NCI-H2196 (cell line): Measurements from ENCODE around the gene HIC2.
"Not testable (repeated sequence)": the region's sequence is repeated elsewhere in the genome, so short reads cannot be mapped to it uniquely, and the experiment has no call there.

Experiments
- DNase-seq: peaks from one replicate; lab custom pipeline; 2025; ENCODE audit not compliant: unreplicated experiment; lab: John Stamatoyannopoulos, UW

HIC2 gene

GRCh38 chr22:21434378-21435233, 17.4 kb downstream of the HIC2 start:
- DNase-seq: not testable (repeated sequence)

GRCh38 chr22:21435998-21436810, 19.0 kb downstream of the HIC2 start:
- not testable (repeated sequence) for DNase-seq

GRCh38 chr22:21438013-21438412, 20.8 kb downstream of the HIC2 start:
- not testable (repeated sequence) for DNase-seq

DNA sequence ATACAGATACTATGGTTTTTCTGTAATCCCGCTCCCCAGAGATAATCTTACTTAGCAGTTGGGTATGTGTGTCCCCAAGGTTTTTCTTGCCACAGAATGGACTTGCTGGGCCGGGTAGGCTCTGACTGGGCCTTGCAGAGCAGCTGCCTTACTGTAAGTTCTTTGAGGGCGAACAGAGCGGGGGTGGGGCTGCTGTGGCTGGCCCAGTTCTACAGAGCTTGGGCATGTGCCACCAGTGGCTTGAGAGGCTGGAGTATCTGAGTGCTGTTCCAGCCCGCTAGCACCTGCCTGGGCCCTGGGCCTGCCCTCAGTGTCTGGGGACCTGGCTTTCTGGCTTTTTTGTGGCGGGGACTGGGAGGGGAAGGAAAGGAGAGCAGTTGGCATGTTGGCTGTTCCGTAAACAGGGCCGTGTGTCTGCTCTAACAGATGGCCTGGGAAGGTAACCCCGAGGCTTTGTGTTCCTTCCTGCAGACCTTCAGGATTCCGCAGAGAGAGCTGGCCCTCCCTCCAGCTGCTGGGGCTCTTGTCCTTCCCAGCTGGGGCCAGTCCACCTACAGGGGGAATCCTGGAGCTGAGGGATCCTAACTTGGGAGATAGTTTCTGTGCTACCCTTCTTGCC, 23.0 kb downstream of the HIC2 start:
- DNase-seq: not testable (repeated sequence)

DNA sequence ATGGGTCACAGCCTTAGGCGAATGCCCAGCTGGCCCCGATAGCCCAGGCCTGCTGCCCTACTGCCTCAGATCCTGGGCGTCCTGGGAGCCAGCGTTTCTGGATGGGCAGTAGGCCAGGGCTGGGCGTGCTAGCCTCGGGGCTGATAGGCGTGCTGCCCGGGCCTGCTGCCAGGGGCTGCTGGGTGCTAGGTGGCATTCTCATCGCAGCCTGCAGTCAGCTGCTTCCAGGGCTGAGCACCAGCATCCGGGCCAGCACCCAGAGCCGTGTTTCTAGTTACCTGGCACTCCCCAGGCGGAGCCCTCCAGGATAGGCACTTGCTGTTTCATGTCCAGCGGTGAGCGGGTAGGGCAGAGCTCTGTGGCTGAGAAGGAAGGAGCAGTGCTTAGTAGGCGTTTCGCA, 23.5 kb downstream of the HIC2 start:
- DNase-seq: not testable (repeated sequence)

- DNase-seq: not testable (repeated sequence)
Observed at GRCh38 chr22:21441170-21441569, 24.0 kb downstream of the HIC2 start.

DNA sequence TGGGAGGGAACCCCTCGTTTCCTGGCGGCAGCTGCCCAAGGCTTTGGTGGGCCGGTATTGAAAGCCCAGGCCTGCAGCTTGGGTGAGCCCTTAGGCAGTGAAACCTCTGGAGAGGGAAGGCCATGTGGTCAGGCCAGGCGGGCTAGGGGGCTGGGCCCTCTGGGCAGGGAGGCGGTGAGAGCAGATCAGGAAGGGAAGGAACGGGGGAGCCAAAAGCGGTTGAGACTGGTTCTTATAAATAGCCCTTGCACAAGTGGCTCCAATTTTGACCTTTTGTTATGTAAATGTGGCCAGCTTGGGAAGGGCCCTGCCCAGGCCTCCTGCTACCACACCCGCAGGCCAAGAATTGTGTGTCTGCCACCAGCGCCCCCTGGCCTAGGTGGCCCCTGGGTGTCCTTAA, 25.0 kb downstream of the HIC2 start:
- not testable (repeated sequence) for DNase-seq

DNA sequence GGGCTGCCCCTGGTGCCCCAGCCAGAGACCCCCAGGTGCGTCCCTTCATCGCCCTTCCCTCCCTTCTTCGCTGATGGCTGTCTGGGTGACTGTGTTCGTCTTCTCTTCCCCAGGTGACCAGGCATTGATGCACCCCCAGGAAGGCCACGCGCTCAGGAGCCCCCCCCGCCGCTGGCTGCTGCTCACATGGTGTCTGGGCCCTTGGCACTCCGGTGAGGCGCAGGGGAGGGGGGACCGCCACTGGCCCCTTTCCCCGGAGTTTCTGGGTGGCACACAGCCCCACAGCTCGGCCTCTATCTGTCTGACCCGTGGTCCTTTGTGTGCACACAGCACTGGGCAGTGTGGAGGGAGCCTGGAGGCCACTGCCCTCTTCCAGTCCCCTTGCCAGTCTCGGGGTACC, 25.5 kb downstream of the HIC2 start:
- DNase-seq: not testable (repeated sequence)

DNA sequence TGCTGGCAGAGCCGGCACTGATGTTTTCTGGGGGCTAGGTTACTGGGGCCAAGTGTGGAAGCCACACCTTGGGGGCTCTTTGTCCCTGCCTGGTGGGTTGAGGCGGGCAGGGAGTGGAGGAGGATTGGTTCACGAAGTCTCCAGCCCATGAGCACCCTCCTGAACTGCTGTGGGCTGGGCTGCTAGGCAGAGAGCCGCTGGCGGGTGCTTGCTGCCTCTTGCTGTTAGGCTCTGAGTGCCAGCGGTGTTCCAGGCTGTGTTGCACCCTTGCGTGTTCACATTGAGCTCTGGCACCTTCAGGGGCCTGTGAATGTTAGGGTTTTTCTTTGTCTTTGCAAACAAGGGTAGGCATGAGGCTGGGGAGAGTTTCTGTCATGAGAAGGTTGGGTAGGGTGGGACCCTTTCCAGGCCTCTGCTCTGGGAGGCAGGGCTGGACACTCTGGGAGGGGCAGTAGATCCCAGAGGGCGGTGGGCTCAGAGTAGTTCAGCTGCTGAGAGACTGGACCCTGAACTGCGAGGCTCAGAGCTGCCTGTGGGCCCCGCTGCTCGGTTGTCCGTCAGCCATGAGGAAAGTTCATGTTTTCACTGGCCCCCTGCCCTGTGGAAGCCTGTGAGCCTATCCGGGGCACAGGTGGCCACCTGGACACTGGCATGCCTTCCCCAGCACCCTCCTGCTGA, 26.0 kb downstream of the HIC2 start:
- DNase-seq: no peak

GRCh38 chr22:21443735-21444421, 26.7 kb downstream of the HIC2 start:
- DNase-seq: no peak

DNA sequence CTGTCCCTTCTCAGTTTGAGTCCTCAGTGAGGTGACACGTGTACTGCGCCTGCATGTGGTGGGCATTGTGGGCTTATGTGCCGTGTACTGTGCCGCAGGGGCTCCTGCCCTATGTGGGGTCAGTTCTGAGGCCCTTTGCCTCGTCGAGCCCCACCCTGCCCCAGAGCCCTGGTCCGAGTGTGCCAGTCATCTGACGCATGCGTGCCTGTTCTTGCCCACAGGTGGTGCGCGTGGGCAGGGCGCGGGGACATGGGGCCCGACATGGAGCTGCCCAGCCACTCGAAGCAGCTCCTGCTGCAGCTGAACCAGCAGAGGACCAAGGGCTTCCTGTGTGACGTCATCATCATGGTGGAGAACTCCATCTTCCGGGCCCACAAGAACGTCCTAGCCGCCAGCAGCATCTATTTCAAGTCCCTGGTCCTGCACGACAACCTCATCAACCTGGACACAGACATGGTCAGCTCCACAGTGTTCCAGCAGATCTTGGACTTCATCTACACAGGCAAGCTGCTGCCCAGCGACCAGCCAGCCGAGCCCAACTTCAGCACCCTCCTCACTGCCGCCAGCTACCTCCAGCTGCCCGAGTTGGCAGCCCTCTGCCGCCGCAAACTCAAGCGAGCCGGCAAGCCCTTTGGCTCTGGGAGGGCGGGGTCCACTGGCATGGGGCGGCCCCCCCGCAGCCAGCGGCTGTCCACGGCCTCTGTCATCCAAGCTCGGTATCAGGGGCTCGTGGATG, 27.7 kb downstream of the HIC2 start:
- DNase-seq: no peak

- no peak for DNase-seq
Observed at GRCh38 chr22:21445437-21446127, 28.4 kb downstream of the HIC2 start.

DNA sequence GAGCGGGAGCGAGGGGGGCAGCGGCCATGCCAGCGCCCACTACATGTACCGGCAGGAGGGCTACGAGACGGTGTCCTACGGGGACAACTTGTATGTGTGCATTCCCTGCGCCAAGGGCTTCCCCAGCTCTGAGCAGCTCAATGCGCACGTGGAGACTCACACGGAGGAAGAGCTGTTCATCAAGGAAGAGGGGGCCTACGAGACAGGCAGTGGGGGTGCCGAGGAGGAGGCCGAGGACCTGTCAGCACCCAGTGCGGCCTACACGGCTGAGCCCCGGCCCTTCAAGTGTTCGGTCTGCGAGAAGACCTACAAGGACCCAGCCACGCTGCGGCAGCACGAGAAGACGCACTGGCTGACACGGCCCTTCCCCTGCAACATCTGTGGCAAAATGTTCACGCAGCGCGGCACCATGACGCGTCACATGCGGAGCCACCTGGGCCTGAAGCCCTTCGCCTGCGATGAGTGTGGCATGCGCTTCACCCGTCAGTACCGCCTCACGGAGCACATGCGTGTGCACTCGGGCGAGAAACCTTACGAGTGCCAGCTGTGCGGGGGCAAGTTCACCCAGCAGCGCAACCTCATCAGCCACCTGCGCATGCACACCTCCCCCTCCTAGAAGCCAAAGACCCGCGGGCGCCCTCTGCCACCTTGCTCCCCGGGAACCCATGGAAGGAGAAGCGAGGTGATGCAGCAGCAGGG, 29.1 kb downstream of the HIC2 start:
- no peak for DNase-seq

DNA sequence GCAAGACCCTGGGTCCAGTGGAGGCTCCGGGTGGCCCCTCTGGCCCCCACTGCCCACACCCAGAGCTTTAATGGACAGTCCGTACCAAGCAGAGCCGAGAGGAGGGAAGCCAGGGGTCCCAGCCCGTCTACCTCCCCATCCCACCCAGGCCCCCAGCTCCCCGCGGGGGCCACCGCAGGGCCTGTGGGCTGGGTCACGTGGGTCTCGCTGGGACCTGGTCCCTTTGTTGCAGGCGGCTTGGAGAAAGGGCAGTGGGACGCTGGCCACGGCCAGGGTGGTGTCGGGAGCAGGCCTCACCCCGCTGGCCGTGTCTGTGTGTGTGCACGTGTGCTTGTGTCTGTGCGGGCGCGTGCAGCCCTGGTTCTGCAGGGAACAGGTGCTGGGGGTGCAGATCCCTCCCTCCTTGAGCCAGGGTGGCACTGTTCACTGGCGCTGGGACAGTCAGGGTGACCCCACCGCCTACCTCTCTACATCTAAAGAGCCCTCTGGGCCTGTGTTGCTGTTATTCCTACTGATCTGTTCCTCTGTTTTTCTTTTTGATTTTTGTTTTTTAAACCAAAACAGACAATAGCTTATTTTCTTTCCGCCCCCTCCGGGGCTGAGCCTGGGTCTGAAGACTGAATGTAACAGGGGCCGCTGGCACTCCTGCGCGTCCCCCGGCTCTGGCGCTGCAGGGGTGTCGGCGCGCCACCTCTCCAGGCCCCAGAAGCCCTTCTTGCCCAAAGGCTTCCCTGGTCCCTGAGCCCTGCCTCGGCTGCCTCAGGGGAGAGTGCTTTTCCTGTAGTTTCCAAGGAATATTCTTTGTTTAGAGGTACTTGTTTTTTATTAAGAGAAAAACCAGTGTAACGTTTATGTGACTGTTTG, 29.9 kb downstream of the HIC2 start:
- no peak for DNase-seq

GRCh38 chr22:21447694-21448402, 30.7 kb downstream of the HIC2 start:
- no peak for DNase-seq

DNA sequence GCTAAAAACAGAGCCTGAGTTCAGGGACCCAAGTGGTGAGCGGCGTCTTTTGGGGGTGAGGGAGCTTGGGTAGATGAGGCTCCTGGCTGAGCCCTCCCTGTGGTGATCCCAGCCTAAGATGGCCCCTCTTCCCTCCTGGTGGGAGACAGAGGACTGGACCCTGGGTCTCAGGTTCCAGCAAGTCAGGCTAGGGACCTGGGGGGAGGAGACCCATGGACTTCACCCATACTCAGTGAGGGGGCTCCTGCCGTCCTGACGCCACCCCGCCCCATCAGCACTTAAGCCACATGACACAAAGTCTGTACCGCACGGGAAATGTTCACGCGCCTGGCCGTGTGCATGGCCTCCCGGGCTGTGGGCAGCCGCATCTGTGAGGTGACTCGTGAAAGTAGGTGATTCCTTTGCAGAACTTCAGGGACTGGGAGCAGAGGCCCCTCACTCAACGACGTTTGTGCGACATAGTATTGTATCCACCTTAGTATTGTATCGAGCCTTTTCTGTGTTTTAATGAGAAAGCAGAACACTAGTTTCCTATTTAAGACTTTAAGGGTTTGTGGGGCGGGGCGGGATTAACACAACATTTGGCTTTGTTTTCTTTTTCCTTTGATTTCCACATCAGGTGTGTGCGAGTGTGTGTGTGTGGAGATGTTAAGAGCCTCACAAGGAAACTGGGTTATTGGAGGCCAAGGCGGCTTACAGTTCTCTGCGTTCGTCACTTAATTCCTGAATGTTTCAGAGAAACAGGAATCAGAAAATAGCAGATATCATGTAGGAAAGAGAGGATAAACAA, 31.7 kb downstream of the HIC2 start:
- DNase-seq: no peak
